ENCODE measurements around the gene CDH13. TPM values are rescaled to one million over a fixed set of nuclear protein-coding genes. Genes with fewer than 3 reads are reported as not detected.

The CDH13 gene
- total and polyA plus RNA-seq, 2 of the 8 experiments (the other 6 are each of a cell fraction or from before 2014, with no cell fraction given), result 2.3 to 2.4 TPM

DNA sequence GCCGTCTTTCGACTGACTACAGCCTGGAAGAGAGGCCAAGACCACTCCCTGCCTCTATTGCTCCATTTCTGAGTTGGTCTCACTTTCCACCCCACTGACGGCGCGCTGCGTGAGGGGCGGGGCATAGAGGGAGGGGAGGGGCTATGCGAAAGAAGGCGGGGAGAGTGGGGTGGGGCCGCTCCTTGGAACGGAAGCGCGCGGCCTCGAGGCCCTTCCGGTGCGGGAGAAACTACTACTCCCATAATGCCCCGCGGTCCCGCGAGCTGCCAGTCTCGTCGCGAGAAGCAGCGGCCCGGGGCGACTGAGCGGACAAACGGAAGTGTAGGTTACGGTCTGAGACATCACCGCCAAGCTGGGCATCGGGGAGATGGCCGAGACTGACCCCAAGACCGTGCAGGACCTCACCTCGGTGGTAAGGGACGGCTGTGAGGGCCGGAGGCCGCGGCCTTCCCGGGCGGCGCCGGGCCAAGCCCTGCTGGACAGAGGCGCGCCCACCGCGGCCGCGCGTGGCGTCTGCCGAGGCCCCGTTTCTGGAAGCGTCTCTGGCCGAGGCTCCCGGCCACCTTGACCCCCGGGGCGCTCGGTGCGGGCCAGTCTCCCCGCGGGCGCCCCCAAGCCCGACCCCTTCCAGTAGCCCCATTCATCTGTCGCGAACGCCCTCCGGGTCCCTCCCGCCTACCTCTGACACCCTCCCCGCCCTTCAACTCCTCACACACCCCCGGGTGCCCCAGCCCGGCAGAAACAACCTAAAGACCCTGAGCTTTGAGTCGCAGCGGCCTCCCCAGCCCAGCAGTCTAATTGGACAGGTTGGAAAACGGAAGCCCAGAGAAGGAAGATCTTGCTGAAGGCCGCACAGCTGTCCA lies 1181.2 kb downstream of the CDH13 start, which contains the start of gene HSBP1 (continued):
- TF ChIP-seq NRF1 (IDR thresholded peaks at IDR 0.05; ENCODE audit: low read depth, low read length), result no peak
- TF ChIP-seq TCF12 (IDR thresholded peaks at IDR 0.05; ENCODE audit: low read depth, low read length), result no peak
- TF ChIP-seq USF2 (IDR thresholded peaks at IDR 0.05; ENCODE audit: low read length), result no peak
- 0 out of 2 replicates have a peak, but pooled peaks have one; percentile 43 for TF ChIP-seq TBP (IDR thresholded peaks at IDR 0.05; ENCODE audit: low read depth, low read length)
- TF ChIP-seq EZH2 (IDR thresholded peaks at IDR 0.05; ENCODE audit: low read depth, low read length, severe bottlenecking), result no peak
- TF ChIP-seq CBX8 (IDR thresholded peaks at IDR 0.05; ENCODE audit: borderline replicate concordance, low read depth, low read length), result no peak
- TF ChIP-seq JUND (IDR thresholded peaks at IDR 0.05; ENCODE audit: low read length), result no peak
- TF ChIP-seq ATF2 (IDR thresholded peaks at IDR 0.05; ENCODE audit: low read length), result no peak
- TF ChIP-seq, protein P1, sequence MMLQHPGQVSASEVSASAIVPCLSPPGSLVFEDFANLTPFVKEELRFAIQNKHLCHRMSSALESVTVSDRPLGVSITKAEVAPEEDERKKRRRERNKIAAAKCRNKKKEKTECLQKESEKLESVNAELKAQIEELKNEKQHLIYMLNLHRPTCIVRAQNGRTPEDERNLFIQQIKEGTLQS (IDR thresholded peaks at IDR 0.05; ENCODE audit: insufficient read depth, low read depth, low read length), result no peak
- peak; percentile 79; the same call in 1 of the 2 replicates for TF ChIP-seq POLR2AphosphoS5 (IDR thresholded peaks at IDR 0.05; ENCODE audit: low read depth, low read length)
- TF ChIP-seq YY1 (IDR thresholded peaks at IDR 0.05; ENCODE audit: low read depth, low read length), result no peak
- TF ChIP-seq NANOG (IDR thresholded peaks at IDR 0.05; ENCODE audit: insufficient read depth, low read depth, low read length, poor library complexity, severe bottlenecking), result no peak
- TF ChIP-seq MAFK (IDR thresholded peaks at IDR 0.05; ENCODE audit: low read depth, low read length), result no peak
- TF ChIP-seq CREB1 (IDR thresholded peaks at IDR 0.05), result no peak
- TF ChIP-seq TEAD4 (IDR thresholded peaks at IDR 0.05; ENCODE audit: low read depth, low read length), result no peak
- TF ChIP-seq RAD21 (IDR thresholded peaks at IDR 0.05 in 1 of 2, conservative IDR thresholded peaks at IDR 0.05 in 1 of 2; ENCODE audit: low read depth in 2 of 2, low read length in 2 of 2), result no peak
- TF ChIP-seq, protein P2, sequence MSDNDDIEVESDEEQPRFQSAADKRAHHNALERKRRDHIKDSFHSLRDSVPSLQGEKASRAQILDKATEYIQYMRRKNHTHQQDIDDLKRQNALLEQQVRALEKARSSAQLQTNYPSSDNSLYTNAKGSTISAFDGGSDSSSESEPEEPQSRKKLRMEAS (IDR thresholded peaks at IDR 0.05), result peak; percentile 22; the same call in 1 of the 2 replicates
- no peak for TF ChIP-seq CTBP2 (IDR thresholded peaks at IDR 0.05; ENCODE audit: borderline replicate concordance, insufficient read depth, insufficient read length, low read length)
- TF ChIP-seq BCL11A (IDR thresholded peaks at IDR 0.05; ENCODE audit: low read depth in 2 of 2, low read length in 2 of 2), result no peak
- no peak for TF ChIP-seq BACH1 (IDR thresholded peaks at IDR 0.05; ENCODE audit: low read length)
